Dedifferentiated amniotic fluid mesenchymal stem cell (primary cell): ENCODE measurements around the gene PRR12.
A peak's percentile ranks its signal among the peaks of the same experiment; 100 is the strongest.

ENCODE experiments used
- DNase-seq: peaks from one replicate; pipeline ENCODE4 v3.0.0-alpha.2; 2016; ENCODE audit errors: extremely low spot score

The PRR12 gene

DNA sequence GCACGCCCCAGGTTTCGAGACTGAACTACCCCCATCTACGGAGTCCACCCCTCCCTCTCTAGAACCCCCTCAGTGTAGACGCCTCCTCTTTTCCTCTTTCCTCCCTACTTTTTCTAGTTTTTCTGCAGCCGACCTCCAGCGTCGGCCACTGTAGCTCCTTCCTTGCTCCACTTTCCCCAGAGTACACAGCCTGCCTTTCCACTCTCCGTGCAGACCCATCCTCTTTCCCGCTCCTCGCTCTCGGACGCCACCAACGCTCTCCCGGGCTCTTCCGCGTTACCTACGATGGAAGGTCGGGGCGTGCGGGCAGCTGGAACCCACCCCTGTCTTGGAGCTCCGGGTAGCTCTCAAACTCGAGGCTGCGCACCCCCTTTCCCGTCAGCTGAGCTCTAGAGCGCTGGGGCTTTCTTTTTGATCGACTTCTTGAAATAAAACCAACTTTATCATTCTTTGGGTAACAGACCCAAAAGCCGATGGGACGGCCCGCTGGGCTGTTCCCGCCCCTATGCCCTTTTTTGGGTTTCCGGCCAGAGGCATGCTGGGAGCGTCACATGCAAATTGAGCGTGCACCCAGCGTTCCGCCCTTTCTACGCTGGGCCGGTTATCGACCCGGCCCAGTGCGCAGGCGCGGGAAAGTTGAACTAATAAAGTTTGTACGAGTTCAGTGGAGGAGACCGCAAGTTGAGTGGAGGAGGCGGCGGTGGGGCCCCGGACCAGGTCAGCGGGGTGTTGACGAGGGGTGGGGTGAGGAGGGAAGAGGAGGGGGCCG is 74.6 kb downstream of the PRR12 start, which contains the start of the genes BCL2L12 and IRF3:
TSS of gene BCL2L12 (plus strand) at position 583 of the 769 bp plus-strand sequence. CDS start 760 bp downstream, outside the sequence.
TSS of gene IRF3 (minus strand) at position 507 of the 769 bp plus-strand sequence. CDS start 1,019 bp downstream, outside the sequence.
- DNase-seq = peak; percentile 96

DNA sequence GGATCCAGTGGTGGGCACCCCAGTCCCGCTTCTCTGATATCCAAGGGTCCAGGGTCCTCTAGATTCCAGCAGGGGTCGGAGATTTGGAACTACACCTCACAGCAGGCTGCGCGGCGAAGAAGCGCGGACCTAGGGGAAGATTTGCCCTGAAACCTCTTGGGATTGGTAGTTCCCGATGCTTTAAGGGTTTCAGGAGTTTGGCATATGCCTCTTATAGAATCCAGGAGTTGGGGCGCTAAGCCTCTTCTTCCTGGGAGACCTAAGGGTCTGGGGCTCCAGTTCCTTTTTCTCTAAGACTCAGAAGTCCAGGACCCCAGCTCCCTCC is 75.1 kb downstream of the PRR12 start:
- no peak for DNase-seq

- DNase-seq = no peak
Measured at GRCh38 chr19:49667473-49667872, 76.5 kb downstream of the PRR12 start.

GRCh38 chr19:49669516-49669915 is 78.5 kb downstream of the PRR12 start:
- no peak for DNase-seq

DNA sequence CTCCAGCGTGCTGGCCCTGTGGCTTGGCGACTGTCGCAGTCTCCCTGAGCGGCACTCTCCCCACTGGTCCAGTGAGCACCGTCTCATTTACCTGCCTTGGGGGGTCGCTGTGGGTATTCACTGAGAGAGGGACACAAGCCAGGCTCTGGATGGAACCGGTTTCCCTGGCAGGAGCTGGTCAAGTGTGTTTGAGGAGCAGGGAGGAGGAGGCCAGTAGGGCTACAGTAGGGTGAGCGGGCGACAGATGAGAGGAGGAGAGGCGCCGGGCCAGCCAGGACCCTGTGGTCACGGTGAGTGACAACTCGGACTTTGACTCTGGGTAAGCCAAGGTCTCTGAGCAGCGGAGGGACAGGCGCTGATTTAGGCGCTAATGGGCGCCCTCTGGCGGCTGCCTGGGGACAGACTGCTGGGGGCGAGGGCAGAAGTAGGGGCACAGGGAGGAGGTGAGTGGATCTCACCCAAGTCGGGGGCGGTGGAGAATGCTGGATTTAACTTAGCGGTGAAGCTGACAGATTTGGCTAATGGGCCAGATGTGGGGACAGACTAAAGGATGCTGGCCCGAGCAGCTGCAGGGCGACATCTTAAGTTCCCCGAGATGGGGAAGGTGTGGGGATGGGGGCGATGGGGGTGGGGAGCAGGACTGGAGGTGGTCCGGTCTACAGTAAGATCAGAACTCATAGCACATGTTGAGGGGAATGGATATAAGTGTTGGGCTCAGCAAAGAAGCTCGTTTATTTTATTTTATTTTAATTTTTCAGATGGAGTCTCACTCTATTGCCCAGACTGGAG is 81.3 kb downstream of the PRR12 start:
- DNase-seq = peak; percentile 63
